Large intestine (tissue), 3 donors: ENCODE results near the gene ICAM2. TPM values are rescaled to one million over a fixed set of nuclear protein-coding genes. Genes with fewer than 3 reads are reported as not detected.
A peak's percentile ranks its signal among the peaks of the same experiment; 100 is the strongest.
"Not testable (repeated sequence)": the region's sequence is repeated elsewhere in the genome, so short reads cannot be mapped to it uniquely, and the experiment has no call there.

Experiments
- DNase-seq, 2 donors: peaks; one replicate each; pipeline versions ENCODE4 v3.0.0 to v3.0.0-alpha.2; 2013
- H3K27ac ChIP-seq: one replicate; pipeline ENCODE4 v1.5.1; 2013; ENCODE audit warnings: low read length
- H3K27me3 ChIP-seq: 2 replicates; pipeline ENCODE4 v1.6.1; 2013; ENCODE audit warnings: low read length; ENCODE audit not compliant: control insufficient read depth, insufficient read depth
- H3K36me3 ChIP-seq: 2 replicates; pipeline ENCODE4 v1.6.1; 2013; ENCODE audit warnings: low read length; ENCODE audit not compliant: control insufficient read depth, insufficient read depth
- H3K4me1 ChIP-seq: one replicate; pipeline ENCODE4 v1.6.1; 2013; ENCODE audit warnings: low read length; ENCODE audit not compliant: control insufficient read depth, insufficient read depth
- H3K4me3 ChIP-seq: one replicate; pipeline ENCODE4 v1.5.1; 2013; ENCODE audit warnings: low read length
- H3K9me3 ChIP-seq: one replicate; pipeline ENCODE4 v1.6.1; 2013; ENCODE audit warnings: mild to moderate bottlenecking, low read depth, low read length, moderate library complexity; ENCODE audit not compliant: control insufficient read depth
- WGBS: methylation state at CpG from one replicate; pipeline ENCODE4 v1.1.5; 2013; ENCODE audit warnings: low lambda C conversion rate; ENCODE audit not compliant: insufficient coverage; 5-methylcytosine and 5-hydroxymethylcytosine counted together
- polyA plus RNA-seq: library from polyadenylated mRNA; unstranded; fragments of 120-200 nt; gene quantifications from one replicate; pipeline ENCODE4 v1.2.1, GENCODE V29; 2013

Gene ICAM2
- polyA plus RNA-seq, 1 donor: 15.1 TPM

- Histone ChIP-seq H3K9me3 (no peaks in the 10 kb centered on the region), H3K36me3 (no peaks in the 10 kb centered on the region), H3K4me3 (no peak overlapping the region), H3K27me3 (no peaks in the 10 kb centered on the region), H3K4me1 (no peaks in the 10 kb centered on the region), H3K27ac (no peak overlapping the region)
- WGBS: no CpG with 5 or more reads among the region's 4 CpGs
- no peak for DNase-seq
These were observed 11.6 kb upstream of the ICAM2 start for GRCh38 chr17:64032081-64032480.

GRCh38 chr17:64028874-64029464 lies 8.5 kb upstream of the ICAM2 start:
- no peak overlapping the region for H3K27ac ChIP-seq
- no peaks in the 10 kb centered on the region for H3K36me3 ChIP-seq
- peak in 1 of 2 donors; percentile 37 for DNase-seq
- H3K9me3 ChIP-seq: no peaks in the 10 kb centered on the region
- no peaks in the 10 kb centered on the region for H3K27me3 ChIP-seq
- WGBS: 17% methylated on average over 1 of the region's 3 CpGs
- peaks cover 14% of the 10 kb centered on the region for H3K4me1 ChIP-seq
- no peak overlapping the region for H3K4me3 ChIP-seq

GRCh38 chr17:64025732-64026294 lies 5.4 kb upstream of the ICAM2 start:
- H3K9me3 ChIP-seq: no peaks in the 10 kb centered on the region
- peak; percentile 86 to 89 for DNase-seq
- H3K27me3 ChIP-seq: no peaks in the 10 kb centered on the region
- H3K4me1 ChIP-seq: peaks cover 16% of the 10 kb centered on the region
- no peaks in the 10 kb centered on the region for H3K36me3 ChIP-seq
- H3K27ac ChIP-seq: no peak overlapping the region
- peak overlapping the region; percentile 14 for H3K4me3 ChIP-seq
- WGBS: no CpG with 5 or more reads among the region's 21 CpGs

- DNase-seq: no peak
- H3K4me1 ChIP-seq: peaks cover 16% of the 10 kb centered on the region
- H3K4me3 ChIP-seq: no peak overlapping the region
- no peaks in the 10 kb centered on the region for H3K36me3 ChIP-seq
- H3K27ac ChIP-seq: peak overlapping the region; percentile 6
- no CpG with 5 or more reads among the region's 19 CpGs for WGBS
- no peaks in the 10 kb centered on the region for H3K27me3 ChIP-seq
- no peaks in the 10 kb centered on the region for H3K9me3 ChIP-seq
These were observed 4.6 kb upstream of the ICAM2 start for GRCh38 chr17:64024781-64025731.

- peaks cover 16% of the 10 kb centered on the region for H3K4me1 ChIP-seq
- H3K4me3 ChIP-seq: no peak overlapping the region
- DNase-seq: peak in 1 of 2 donors; percentile 76
- no peaks in the 10 kb centered on the region for H3K9me3 ChIP-seq
- peak overlapping the region; percentile 6 for H3K27ac ChIP-seq
- no peaks in the 10 kb centered on the region for H3K36me3 ChIP-seq
- no peaks in the 10 kb centered on the region for H3K27me3 ChIP-seq
- 20% methylated on average over 2 of the region's 8 CpGs for WGBS
These were observed 3.8 kb upstream of the ICAM2 start for GRCh38 chr17:64024215-64024654.

GRCh38 chr17:64022611-64023063 lies 2.2 kb upstream of the ICAM2 start:
- no peaks in the 10 kb centered on the region for H3K9me3 ChIP-seq
- no peak for DNase-seq
- H3K36me3 ChIP-seq: no peaks in the 10 kb centered on the region
- no peaks in the 10 kb centered on the region for H3K27me3 ChIP-seq
- no peak overlapping the region for H3K4me3 ChIP-seq
- H3K4me1 ChIP-seq: peaks cover 16% of the 10 kb centered on the region
- H3K27ac ChIP-seq: no peak overlapping the region
- WGBS: no CpG with 5 or more reads among the region's 5 CpGs

GRCh38 chr17:64019551-64019961 lies 877 bp downstream of the ICAM2 start:
- DNase-seq, H3K27ac ChIP-seq, H3K27me3 ChIP-seq, H3K9me3 ChIP-seq, H3K4me1 ChIP-seq, H3K36me3 ChIP-seq, H3K4me3 ChIP-seq: not testable (repeated sequence)
- WGBS: no CpG with 5 or more reads among the region's 9 CpGs

- Histone ChIP-seq H3K4me3 (no peak overlapping the region), H3K36me3 (no peaks in the 10 kb centered on the region), H3K9me3 (no peaks in the 10 kb centered on the region), H3K27me3 (no peaks in the 10 kb centered on the region), H3K27ac (no peak overlapping the region), H3K4me1 (no peaks in the 10 kb centered on the region)
- no peak for DNase-seq
- WGBS: 71% methylated on average over 1 of the region's 2 CpGs
These were observed 3.0 kb downstream of the ICAM2 start for GRCh38 chr17:64017381-64017980.

GRCh38 chr17:64016974-64017373 lies 3.5 kb downstream of the ICAM2 start:
- Histone ChIP-seq H3K36me3 (no peaks in the 10 kb centered on the region), H3K27ac (no peak overlapping the region), H3K27me3 (no peaks in the 10 kb centered on the region), H3K9me3 (no peaks in the 10 kb centered on the region), H3K4me1 (no peaks in the 10 kb centered on the region), H3K4me3 (no peak overlapping the region)
- WGBS: 83% methylated on average over 2 of the region's 3 CpGs
- no peak for DNase-seq

GRCh38 chr17:64016231-64016784 lies 4.1 kb downstream of the ICAM2 start:
- Histone ChIP-seq H3K36me3 (no peaks in the 10 kb centered on the region), H3K27ac (no peak overlapping the region), H3K4me3 (no peak overlapping the region), H3K27me3 (no peaks in the 10 kb centered on the region), H3K9me3 (no peaks in the 10 kb centered on the region), H3K4me1 (no peaks in the 10 kb centered on the region)
- DNase-seq: no peak
- WGBS: no CpG with 5 or more reads among the region's 5 CpGs
